Stimulated activated CD4-positive, alpha-beta T cell treated with anti-CD3 and anti-CD28 coated beads, Interleukin-4, amount 100 ng/mL, for 4 hours (primary cell): Measurements from ENCODE around the gene VSNL1.

Source experiments
- DNase-seq, 2 experiments: peaks; one replicate each; pipeline ENCODE4 v3.0.0-alpha.2; 2020

The VSNL1 gene

DNA sequence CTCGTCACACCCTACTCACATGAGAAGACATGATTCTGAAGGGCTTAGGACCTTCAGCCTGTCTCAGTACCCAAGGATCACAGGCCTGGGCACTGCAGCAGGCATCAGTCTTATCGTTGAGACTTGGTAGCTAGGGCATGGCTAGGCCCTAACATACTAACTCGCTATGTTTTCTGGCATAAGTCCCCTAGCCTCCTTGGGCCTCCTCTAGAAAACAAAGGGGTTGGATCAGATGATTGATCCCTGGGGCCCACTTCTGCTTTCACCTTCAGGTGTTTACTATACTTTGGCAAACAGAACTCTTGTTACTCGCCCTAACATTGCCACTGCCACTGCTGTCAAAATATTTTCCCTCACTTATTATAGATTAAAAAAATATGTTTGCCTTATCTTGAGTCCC is 44.2 kb downstream of the VSNL1 start:
- DNase-seq: no peak

DNA sequence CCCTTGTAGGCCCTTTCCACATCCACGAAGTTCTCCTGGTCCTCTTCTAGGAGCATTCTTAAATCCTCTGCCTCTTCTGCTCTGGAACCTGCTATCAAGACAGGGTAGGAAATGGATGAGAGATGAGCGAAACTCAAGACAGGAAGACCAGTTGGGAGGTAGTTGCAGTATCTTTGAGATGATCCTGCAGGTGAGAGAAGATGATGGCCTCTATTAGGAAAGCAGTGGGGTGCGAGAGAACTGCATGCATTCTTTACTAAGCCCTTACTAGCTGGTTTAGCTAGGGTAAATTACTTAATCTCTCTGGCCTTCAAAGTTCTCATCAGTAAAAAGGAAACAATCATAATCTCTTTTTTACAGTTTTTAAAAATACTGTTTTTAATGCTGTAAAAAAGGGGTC is 47.0 kb downstream of the VSNL1 start:
- DNase-seq: no peak

DNA sequence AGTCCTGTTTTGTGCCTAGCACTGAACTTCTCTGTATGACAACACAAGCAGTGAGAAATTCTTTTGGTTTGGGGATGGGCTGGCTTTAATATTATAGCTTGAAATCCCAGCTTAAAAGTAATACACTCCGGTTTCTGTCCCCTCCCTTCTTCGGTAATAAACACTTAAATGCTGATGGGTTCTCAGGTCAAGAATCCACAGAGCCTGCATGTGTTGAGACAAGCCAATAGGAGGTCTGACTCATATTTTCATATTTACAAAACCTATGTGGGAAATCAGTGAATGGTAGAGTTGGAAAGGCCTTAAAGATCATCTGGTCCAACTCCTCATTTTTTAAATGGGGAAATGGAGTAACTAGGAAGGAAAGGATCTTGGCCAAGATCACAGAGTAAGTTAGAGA is 47.5 kb downstream of the VSNL1 start:
- DNase-seq: no peak

DNA sequence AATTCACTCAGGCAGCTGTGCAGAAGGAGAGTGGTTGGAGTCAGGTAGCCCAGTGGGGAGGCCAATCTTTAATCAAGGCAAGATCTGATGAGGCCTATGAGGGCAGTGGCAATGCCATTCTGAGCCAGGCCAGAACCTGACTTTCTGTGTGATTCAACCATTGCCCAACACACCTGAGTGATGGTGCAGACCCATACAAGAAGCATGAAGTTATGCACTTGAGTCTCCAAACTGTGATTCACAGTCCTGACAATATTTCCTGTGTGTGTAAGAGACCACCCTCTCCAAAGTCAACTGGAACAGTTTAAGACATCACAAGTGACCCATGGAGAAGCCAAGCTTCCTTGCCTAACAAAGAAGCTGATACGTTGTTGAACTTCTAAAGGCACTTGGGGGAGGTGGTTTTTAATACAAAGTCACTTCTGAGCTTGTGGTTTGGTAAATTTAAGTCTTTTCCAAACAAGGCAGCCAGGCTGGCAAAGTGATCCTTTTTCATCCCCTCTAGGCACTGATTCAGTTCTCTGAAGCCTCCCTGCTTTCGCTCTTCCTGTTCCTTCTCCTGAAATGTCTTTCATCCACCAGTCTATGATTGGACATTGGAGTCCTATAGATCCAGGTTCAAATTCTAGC is 49.0 kb downstream of the VSNL1 start:
- DNase-seq: no peak

DNA sequence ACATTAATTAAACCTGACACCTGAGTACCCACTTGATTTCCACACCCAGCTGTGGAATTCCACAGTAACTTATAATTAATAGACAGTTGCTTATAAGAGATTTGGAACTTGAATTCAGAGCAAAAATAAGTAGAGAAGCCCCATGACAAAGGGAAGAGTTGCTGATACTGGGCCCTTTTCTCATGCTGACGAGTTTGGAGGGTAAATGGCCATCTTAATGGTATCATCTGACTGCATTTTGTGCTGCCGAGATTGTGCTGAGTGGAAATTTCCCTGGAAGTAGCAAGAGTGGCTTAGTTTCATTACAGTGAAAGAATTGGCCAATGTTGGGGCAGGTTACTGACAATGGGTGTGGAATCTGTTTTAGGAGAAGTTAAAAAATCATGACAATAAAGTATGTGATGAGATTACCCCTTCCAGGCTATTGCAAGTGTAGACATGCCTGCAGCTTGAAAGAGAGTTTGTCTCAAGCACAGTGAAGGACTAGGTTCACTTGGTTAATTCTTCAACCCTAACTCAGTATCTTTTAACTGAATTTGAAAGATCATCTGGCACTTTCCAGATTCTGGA is 49.9 kb downstream of the VSNL1 start:
- no peak for DNase-seq

DNA sequence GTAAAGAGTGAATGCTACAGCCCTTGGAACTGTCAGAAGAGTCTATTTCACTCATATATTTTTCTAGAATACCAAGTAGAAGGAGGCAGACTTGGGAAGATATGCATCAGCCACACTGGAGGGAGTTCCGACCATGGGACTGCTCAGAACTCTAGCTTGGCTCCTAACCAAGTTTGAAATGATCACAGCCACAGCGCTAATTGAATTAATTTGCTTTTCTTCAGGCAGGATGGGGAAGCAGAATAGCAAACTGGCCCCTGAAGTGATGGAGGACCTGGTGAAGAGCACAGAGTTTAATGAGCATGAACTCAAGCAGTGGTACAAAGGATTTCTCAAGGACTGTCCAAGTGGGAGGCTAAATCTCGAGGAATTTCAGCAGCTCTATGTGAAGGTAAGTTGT is 51.4 kb downstream of the VSNL1 start:
- DNase-seq: no peak

DNA sequence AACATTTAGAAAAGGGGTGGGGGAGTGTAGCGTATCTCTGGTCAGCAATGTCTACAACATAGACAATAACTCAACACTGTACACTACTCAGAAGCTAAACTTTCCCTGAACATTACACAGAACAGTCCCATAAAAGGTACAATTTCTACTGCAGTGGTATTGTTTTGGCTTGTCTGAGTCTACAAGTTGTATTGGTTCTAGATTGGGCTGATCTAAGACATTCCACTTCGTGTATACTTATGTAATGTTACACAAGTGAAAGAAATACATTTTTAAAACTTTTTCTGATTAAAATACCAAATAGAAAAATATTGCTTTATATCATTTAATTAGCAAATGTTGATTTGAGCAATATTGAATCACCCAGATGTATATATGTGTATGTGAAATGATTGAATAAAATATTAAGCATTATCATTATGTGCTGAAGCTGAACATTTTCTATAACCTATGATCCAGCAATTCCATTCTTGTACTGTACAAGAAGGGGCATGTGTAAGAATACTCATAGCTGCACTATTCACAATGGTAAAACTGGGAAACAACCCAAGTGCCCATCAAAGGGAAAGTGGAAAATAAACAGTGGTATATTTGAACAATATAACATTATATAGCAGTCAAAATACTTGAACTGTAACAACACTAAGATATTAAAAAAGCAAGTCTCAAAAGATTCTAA is 52.4 kb downstream of the VSNL1 start:
- DNase-seq: no peak

DNA sequence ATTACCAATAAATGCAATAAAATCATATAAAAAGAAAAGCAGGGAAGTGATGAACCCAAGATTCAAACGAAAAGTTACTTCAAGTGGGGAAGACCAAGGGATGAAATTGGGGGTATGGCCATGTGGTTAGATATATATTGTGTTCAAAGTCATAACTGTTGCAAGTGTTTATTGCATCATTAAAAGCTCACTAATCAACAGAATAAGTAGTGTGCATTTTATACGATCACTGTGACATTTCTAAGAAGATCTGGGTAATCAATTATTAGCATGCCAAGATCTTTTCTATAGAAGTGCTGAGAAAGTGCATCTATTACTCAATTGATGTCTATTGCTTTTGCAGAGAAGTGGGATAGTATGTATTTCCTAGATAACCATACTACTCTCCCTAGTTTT is 52.9 kb downstream of the VSNL1 start:
- DNase-seq: no peak

DNA sequence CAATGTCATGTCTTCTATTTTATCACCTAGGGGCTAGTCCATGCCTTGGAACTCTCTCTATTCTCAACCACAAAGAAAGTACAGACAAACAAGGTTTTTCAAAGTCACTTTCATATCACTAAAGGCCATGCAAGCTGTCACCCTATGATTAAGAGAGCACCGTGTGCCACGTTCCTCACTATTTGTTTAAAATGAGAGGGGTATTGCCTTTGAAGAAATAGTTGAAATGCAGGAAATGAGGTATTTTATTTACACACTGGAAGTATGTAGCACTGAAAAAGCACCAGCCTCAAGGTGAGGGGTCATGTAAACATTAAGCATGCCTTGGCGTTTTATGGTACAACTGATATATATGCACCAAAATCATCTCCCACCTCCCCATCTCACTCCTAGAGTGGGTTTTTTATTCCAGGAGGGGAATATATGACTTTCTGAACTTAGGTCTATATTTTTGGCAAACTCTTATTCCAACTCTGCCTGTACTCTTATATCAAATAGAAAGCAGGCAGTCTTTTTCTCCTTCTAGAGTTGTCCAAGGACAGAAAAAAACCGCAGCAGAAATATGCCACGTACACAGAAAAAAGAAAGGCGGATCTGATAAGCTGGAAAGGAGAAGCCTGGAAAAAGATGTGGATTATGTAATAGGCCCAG is 53.5 kb downstream of the VSNL1 start:
- DNase-seq: no peak

DNA sequence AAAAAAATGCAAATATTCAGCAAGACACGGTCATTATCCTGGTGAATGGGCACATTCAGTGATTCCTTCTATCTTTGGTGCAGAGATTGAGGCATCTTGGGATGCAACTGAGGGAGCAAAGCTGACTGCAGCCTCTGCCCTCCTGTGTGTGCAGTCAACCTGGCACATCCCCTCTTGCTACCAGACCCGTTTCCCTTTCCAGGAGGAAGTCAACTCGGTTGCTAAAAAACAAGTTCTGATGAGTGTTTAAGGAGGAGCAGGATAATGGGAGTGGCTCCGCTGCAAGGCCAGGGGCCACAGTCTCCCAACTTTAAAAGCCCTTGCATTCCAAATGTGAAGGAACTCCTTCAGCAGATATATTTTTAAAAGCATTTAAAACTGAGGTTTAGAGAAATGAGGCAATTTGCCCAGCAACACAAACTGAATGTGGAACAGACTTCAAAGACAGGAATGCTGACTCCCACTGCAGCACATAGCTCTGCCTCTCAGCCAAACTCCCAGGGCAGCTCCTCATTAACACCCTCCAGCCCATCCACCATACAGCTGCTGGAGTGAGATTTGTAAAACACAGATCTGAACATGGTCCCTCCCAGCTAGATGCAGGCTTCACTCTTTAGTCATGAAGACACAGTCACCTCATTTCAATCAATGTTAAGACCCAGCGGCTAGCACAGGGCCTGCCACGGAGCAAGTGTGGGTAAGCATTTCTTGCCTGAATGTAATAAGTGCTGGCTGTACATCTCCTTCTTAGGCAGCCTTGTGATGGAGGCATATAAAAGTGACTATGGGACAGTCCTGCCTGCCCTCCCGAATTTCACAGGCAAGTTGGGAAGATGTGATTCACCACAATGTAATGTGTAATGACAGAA is 54.3 kb downstream of the VSNL1 start:
- no peak for DNase-seq

DNA sequence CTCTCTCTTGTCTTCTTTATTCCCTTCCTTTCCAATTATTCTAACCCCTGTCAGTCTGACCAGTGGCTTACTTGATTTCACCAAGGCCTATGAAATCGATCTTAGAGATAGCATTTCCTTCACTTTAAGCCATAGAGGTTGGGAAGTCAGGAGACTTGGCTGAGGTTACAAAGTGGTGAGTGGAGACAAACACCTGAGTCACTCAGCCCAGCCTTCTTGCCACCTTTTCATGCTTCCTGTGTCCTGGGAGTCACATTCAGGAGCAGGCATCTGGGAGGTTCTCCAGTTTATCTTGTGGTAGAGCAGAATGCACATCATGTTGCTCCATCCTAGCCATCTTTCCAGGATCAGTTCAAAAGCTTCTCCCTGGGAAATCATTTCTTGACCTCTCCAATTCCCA is 59.1 kb downstream of the VSNL1 start:
- DNase-seq: no peak

DNA sequence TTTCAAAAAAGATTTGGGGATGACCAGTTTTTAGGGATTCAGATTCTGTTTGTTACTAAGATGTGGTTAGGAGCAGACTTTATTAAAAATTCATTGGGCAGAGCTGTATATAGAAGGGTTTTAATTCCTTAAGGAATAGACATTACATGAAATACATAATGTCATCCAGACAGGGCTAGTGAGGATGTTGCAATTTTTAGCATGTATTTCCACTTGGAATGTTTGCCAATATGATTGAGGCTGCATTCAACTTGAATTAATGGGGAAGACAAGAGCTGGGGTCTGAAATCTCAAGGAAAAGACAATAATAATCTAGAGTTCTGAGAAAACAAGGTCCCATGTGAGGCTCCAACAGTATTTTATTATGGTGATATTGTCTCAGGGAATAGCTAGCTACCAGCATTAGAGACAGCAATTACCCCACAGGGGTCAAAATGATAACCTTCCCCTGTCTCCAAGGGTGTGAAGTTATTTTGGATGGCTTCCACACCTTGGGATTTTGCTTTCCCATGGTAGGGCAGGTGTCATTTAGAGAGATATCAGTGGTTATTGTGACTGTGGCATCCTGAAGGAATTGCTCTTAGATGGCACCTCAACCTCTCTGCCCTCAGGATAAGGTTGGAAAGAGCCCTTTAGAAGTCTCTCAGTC is 60.2 kb downstream of the VSNL1 start:
- DNase-seq: no peak

DNA sequence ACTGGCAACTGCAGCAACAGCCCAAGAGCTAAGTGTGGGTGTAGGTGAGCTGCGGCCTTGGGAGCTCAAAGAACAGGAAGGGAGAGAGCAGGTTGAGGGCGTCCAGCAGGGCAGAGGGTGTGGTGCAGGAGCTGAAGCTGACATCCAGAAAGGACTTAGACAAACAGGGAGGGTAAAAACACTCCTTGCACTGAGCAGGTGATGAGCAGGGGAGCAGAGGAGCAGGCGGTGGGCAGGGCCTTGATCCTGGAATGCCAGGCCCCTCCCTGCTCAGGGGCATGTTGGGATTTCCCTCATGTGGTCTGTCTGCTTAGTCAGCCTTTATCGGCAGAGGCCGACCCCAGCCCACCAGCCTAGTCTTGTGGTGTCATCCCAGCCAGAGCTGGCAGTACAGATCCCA is 63.6 kb downstream of the VSNL1 start:
- no peak for DNase-seq

DNA sequence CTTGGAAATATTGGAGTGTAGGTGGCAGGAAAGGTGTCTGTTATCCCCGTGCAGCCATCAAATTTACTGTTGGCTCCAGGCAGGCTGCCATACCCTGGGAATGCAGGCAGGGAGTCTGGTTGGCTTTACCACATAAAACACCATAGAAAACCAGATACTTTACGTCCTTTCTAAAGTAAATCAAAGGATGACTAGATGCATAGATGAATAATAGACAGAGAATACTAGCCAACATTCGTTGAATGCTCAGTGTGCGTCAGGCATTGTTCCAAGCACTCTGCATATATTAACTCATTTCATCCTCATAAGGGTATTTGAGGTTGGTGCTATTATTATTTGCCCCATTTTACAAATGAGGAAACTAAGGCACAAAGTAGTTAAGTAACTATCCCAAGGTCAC is 65.2 kb downstream of the VSNL1 start:
- no peak for DNase-seq

DNA sequence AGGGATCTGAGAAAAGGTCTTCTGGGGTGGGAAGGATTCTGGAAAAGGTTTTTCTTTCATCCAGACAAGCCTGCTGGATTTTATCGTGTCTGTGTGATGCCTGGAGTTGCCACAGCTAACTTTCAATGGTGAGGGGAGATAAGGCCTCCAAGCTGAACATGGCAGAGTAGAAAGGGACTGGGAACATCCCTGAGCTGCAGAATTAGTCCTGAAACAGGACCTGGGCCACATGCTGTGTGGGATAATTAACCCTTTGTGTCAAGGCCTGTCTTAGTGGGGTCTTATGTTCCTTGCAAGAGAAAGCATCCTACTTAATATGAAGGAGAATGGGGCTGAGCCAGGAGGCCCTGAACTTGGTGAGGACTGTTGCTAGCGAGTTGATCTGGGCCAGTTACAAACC is 66.4 kb downstream of the VSNL1 start:
- no peak for DNase-seq

DNA sequence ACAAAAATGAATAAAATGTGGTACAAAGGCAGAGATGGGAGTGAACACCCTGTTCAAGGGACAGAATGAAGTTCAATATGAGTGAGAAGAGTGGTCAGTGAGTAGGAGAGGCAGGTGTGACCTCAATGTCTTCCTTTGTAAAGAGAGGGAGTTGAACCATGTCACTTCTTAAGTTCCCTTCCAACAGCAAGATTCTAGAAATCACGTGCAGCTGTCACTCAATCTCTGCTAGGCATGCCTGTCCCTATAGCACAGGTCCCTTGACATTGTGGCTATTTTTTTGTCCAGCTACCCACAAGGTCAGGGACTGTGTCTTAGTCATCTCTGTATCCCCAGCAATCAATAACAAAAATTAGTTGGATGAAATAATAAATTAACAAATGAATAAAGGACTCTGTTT is 66.9 kb downstream of the VSNL1 start:
- DNase-seq: no peak

DNA sequence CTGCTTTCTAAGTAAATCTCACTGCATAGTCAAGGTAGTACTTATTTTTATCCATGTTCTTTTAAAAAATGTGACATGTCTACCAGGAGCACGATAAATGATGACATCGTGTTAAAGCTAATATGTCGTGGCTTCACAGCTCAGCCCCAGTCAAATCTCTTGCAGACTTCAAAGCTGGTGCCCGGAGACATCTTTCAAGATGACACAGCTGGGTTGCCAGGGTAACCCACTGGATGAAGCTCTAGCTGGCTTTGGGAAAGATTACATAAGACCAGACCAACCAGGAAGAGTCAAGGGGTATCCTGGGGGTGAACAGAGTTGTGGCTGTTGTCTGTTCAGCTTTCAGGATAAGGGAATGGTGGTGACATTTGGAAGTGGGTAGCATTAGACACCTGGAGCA is 67.8 kb downstream of the VSNL1 start:
- DNase-seq: no peak

DNA sequence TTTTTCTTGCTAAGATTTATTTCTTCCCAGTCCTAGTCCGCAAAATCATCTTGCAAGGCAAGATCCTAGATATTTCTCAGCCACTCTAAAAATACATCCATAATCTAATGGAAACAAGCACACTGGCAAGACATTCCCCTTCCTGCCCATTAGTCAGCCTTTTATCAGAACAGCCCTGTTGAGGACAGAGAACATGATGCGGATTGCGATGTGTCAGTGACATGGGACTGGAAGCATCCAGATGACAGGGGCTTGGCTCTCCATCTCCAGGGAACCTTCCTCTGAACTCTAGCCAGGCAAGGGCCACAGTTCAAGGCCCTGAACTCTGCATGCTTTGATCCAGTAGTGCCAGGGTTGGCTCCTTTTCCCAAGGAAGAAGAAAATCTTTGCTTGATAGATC is 70.0 kb downstream of the VSNL1 start:
- DNase-seq: no peak

DNA sequence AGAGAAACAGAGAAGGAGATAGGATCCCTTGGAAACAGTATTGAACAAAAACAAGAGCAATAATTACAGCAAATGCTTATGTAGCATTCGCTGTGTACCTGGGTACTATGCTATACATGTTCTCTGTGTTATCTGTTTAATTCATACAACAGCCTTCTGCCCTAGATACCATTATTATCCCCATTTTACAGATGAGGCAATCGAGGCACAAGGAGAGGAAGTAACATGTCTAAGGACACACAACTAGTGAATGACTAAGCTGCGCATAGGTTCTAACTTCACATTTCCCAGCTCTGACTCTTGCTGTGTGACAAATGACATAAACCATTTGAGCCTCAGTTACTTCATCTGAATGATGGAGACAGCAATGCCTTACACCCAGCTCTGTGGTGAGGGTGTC is 70.5 kb downstream of the VSNL1 start:
- DNase-seq: no peak

DNA sequence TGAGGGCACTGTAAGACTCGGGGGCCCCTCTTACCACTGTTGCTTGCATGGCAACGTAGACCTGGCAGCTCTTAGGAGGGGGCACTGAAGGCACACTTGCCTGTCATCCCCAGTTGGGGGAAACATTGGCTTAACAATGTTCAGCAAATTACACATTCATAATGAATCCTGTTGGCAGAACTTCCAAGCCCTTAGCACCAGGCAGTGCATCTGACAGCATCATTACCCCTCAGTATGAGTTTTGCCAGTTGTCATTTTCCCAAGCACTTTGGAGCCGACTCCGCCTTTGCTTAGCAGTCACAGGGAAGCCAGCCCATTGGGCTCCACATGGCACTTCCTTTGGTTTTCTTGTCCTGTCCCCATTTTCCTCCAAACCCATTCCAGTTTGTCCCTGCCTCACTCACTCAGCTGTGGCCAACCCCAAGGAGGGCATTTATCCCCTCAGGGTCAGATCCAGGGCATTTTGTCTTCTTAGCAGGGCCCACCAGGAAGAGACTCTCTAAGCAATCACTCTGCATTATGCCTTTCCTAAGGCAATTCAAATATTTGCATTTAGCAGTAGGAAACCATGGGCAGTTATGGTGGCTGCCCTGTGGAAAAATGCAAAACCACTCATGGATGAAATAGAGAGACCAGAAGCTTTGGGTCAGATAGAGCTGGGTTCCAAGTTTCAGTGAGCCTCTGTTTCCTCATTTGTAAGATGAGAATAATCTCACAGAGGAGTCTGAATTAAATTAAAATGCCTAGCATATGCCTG is 73.9 kb downstream of the VSNL1 start:
- no peak for DNase-seq

DNA sequence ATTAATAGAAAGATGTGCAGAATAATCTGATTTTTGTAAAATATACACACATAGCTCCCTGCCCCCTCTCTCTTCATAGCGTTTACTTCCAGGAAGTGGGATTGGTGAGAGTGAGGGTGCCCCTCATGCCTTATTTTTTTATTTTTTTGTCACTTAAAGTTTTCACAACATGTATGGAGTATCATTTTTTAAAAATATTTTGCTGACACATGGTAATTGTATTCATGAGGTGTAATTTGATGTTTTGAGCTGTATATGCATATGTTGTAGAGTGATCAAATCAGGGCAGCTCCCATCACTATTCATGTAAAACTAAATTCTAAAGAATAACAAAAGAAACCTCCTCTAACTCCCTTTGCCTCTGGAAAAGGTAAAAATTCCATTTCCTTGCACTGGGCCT is 74.7 kb downstream of the VSNL1 start:
- no peak for DNase-seq

DNA sequence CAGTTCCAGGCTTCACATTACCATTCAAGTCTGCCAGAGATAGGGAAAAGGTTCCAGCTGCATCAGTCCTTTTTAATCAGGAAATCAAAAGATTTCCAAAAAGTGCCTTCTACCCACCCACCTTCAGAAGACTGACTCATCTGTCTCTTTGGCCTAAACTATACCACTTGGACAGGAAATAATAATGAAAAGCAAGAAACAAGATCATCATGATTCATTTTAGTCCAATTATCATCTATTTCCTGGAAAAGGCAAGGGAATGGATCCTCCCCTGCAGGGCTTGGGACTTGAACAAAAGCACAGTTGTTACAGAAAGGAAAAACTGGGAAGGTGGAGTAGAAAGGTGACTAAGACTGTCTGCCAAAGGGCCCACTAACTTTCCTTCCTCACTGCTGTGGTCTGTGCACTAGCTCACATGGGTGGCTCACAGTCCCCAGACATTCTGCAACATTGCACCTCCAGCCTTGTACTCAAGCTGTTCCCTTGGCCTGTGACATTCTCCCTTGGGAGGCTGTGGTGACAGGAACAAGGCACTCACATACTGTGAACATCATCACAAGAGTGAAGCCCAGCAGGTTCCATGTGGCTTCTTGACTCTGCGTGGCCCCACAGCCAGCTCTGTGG is 75.3 kb downstream of the VSNL1 start:
- DNase-seq: no peak
